ENCODE measurements around the gene ARVCF. TPM values are rescaled to one million over a fixed set of nuclear protein-coding genes. Genes with fewer than 3 reads are reported as not detected.
A peak's percentile ranks its signal among the peaks of the same experiment; 100 is the strongest.

The ARVCF gene
- total and polyA plus RNA-seq, 9 of the 15 experiments (the other 6 are each of a cell fraction or from before 2014, with no cell fraction given) = 0.03 to 97.4 (median 15.6) TPM

DNA sequence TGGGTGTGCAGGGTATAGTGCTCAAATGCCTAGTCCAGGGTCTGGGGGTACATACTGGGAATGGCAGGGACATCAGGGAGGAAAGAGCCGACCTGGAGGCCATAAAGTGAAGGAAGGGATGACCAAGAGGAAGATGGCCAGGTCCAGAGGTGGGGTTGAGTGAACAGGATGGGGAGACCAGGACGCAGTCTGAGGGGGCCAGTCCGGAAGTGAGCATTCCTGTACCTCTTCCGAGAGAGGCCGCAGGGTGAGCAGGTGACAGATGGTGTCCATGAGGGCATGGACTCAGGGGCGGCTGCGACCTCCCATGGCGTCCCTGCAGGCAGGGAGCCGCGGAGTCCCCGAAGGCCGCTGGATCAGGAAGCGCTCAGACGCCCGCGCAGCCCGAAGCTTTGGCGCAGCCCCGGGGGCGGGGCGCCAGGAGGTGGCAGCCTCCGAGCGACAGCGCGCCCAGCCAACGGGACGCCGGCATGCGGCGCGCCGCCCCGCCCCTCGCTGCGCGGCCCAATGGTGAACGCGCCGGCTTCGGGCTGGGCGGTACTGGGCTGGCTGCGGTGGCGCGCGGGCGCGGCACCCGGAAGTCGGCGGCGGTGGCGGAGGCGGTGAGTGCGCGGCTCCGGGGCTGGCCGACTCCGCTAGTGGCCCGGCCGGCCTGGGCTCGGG lies 4.0 kb upstream of the ARVCF start, which contains the start of gene TANGO2 (continued):
- TF ChIP-seq SMARCB1 (IDR thresholded peaks at IDR 0.05; ENCODE audit: insufficient read length, low read depth) (peak; percentile 25), ZNF217 (CRISPR knock-in tag; IDR thresholded peaks at IDR 0.05) (no peak), SMARCA4 (IDR thresholded peaks at IDR 0.05) (no peak), MCM7 (IDR thresholded peaks at IDR 0.05) (no peak), ZNF316 (IDR thresholded peaks at IDR 0.05) (no peak), POLR2H (tag; IDR thresholded peaks at IDR 0.05; ENCODE audit: low read depth) (no peak), ZFP36 (IDR thresholded peaks at IDR 0.05; ENCODE audit: low read depth, low read length, partially characterized antibody) (peak; percentile 41), ETV5 (CRISPR knock-in tag; IDR thresholded peaks at IDR 0.05; ENCODE audit: low read depth) (no peak), PCBP2 (IDR thresholded peaks at IDR 0.05; ENCODE audit: low read depth, low read length, poor library complexity, severe bottlenecking) (no peak), RNF2 (IDR thresholded peaks at IDR 0.05) (no peak), YBX1 (IDR thresholded peaks at IDR 0.05) (no peak), ZC3H11A (IDR thresholded peaks at IDR 0.05; ENCODE audit: low read depth, low read length) (peak; percentile 18; the same call in 1 of the 2 replicates), ZNF143 (CRISPR knock-in tag; IDR thresholded peaks at IDR 0.05) (no peak)
- TF ChIP-seq, protein P1, sequence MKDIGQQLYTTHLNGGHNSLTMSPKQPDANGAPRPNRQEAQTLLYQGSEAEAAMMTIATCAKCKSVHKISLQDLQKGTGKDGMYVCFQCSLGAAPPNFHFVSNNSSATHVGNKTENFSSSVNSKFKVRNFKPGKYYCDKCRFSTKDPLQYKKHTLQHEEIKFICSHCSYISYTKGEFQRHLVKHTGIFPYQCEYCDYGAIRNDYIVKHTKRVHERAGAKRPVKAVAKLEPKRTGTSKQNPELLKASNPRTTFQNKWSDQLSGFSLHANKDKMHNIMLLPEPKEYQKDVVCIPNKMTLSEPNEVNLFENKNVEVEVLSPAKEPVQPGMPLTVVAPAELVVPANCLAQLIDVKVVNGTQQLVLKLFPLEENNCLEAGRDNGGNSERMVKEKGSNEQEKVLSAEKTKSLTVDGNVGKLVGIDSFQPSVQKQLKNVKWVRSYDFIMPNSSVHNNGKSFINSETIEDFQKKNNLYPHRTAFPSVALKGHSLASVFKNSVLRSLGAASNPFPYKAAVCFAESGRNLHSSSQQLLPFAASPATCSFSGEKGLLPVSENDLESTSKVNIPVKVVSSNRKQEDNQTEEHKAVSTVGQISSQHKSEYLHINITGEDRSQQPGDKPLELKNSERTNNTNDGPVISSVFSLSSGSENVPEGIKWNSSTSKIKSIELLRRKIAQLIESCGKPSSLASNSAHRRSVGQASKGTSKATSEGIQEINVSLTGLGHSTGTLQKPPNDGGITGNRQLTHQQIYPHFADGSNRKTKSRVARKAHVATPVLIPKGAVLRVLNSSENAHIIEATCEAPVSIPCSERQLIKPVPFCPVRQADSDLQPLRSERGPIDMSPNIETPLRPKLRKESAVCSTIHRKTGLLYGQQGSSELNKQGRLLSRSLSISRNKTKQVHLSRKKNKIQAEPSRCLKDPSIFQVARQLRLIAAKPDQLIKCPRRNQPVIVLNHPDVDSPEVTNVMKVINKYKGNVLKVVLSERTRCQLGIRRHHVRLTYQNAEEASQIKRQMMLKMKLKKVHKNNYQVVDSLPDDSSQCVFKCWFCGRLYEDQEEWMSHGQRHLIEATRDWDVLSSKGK (CRISPR knock-in tag; IDR thresholded peaks at IDR 0.05) = no peak
- TF ChIP-seq, protein P2, sequence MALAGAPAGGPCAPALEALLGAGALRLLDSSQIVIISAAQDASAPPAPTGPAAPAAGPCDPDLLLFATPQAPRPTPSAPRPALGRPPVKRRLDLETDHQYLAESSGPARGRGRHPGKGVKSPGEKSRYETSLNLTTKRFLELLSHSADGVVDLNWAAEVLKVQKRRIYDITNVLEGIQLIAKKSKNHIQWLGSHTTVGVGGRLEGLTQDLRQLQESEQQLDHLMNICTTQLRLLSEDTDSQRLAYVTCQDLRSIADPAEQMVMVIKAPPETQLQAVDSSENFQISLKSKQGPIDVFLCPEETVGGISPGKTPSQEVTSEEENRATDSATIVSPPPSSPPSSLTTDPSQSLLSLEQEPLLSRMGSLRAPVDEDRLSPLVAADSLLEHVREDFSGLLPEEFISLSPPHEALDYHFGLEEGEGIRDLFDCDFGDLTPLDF (CRISPR knock-in tag; IDR thresholded peaks at IDR 0.05) = peak; percentile 94; the same call in 1 of the 2 replicates
- TF ChIP-seq, protein P3, sequence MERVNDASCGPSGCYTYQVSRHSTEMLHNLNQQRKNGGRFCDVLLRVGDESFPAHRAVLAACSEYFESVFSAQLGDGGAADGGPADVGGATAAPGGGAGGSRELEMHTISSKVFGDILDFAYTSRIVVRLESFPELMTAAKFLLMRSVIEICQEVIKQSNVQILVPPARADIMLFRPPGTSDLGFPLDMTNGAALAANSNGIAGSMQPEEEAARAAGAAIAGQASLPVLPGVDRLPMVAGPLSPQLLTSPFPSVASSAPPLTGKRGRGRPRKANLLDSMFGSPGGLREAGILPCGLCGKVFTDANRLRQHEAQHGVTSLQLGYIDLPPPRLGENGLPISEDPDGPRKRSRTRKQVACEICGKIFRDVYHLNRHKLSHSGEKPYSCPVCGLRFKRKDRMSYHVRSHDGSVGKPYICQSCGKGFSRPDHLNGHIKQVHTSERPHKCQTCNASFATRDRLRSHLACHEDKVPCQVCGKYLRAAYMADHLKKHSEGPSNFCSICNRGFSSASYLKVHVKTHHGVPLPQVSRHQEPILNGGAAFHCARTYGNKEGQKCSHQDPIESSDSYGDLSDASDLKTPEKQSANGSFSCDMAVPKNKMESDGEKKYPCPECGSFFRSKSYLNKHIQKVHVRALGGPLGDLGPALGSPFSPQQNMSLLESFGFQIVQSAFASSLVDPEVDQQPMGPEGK (CRISPR knock-in tag; IDR thresholded peaks at IDR 0.05; ENCODE audit: borderline replicate concordance) = no peak
- TF ChIP-seq, protein P4, sequence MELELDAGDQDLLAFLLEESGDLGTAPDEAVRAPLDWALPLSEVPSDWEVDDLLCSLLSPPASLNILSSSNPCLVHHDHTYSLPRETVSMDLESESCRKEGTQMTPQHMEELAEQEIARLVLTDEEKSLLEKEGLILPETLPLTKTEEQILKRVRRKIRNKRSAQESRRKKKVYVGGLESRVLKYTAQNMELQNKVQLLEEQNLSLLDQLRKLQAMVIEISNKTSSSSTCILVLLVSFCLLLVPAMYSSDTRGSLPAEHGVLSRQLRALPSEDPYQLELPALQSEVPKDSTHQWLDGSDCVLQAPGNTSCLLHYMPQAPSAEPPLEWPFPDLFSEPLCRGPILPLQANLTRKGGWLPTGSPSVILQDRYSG (tag; conservative IDR thresholded peaks at IDR 0.05; ENCODE audit: low read depth) = no peak
- TF ChIP-seq, protein P5, sequence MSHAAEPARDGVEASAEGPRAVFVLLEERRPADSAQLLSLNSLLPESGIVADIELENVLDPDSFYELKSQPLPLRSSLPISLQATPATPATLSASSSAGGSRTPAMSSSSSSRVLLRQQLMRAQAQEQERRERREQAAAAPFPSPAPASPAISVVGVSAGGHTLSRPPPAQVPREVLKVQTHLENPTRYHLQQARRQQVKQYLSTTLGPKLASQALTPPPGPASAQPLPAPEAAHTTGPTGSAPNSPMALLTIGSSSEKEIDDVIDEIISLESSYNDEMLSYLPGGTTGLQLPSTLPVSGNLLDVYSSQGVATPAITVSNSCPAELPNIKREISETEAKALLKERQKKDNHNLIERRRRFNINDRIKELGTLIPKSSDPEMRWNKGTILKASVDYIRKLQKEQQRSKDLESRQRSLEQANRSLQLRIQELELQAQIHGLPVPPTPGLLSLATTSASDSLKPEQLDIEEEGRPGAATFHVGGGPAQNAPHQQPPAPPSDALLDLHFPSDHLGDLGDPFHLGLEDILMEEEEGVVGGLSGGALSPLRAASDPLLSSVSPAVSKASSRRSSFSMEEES (CRISPR knock-in tag; IDR thresholded peaks at IDR 0.05) = no peak

All from K562 (cell line).